SU-DHL-6 (cell line): ENCODE data around the gene CDK19.

Experiments used
- H2AFZ ChIP-seq: fragments of 200-600 bp; sonication (generic); 2 replicates; pipeline ENCODE4 v1.6.1; 2014; ENCODE audit warnings: low read depth, mild to moderate bottlenecking, moderate library complexity, mixed read lengths, antibody characterized with exemption, low read length; ENCODE audit not compliant: severe bottlenecking
- H3F3A ChIP-seq: fragments of 200-600 bp; shearing (Covaris generic); 2 replicates; pipeline ENCODE4 v1.6.0; 2016; ENCODE audit warnings: antibody characterized with exemption, mild to moderate bottlenecking; ENCODE audit not compliant: insufficient read depth
- H3K27ac ChIP-seq: fragments of 200-600 bp; sonication (generic); 2 replicates; pipeline ENCODE4 v1.5.1; 2016; ENCODE audit warnings: low read depth, mild to moderate bottlenecking, low read length, moderate library complexity, mixed read lengths
- H3K27me3 ChIP-seq: fragments of 200-600 bp; sonication (generic), shearing (Covaris generic); 2 replicates; pipeline ENCODE4 v1.6.0; 2014; ENCODE audit warnings: mild to moderate bottlenecking, low read length
- H3K36me3 ChIP-seq: fragments of 200-600 bp; sonication (generic); 2 replicates; pipeline ENCODE4 v1.6.1; 2014; ENCODE audit warnings: mild to moderate bottlenecking, low read length, mixed read lengths
- H3K4me2 ChIP-seq: fragments of 300-600, 200-600 bp; shearing (Covaris generic), sonication (generic); 2 replicates; pipeline ENCODE4 v1.6.0; 2014; ENCODE audit warnings: low read length, low read depth, mild to moderate bottlenecking; ENCODE audit not compliant: poor library complexity, severe bottlenecking
- H3K4me3 ChIP-seq: fragments of 200-600 bp; sonication (generic); 2 replicates; pipeline ENCODE4 v1.5.1; 2014; ENCODE audit warnings: antibody characterized with exemption, low read length, mild to moderate bottlenecking, mixed read lengths; ENCODE audit not compliant: insufficient read depth, poor library complexity, severe bottlenecking
- H3K79me2 ChIP-seq: fragments of 200-600 bp; sonication (generic); 2 replicates; pipeline ENCODE4 v1.6.1; 2014; ENCODE audit warnings: mild to moderate bottlenecking, low read length, moderate library complexity; ENCODE audit not compliant: insufficient read depth
- H3K9ac ChIP-seq: fragments of 200-600 bp; sonication (generic); 2 replicates; pipeline ENCODE4 v1.7.0; 2014; ENCODE audit warnings: mild to moderate bottlenecking, low read length
- H3K9me2 ChIP-seq: fragments of 200-600 bp; sonication (generic); replicated peaks from 2 replicates; pipeline ENCODE4 v1.6.1; 2014; ENCODE audit warnings: low read length; ENCODE audit not compliant: insufficient read depth
- H3K9me3 ChIP-seq: fragments of 200-600 bp; sonication (generic); 2 replicates; pipeline ENCODE4 v1.6.1; 2014; ENCODE audit warnings: low read length, mixed read lengths; ENCODE audit not compliant: insufficient read depth
- H4K20me1 ChIP-seq: fragments of 200-600 bp; sonication (generic); 2 replicates; pipeline ENCODE4 v1.6.1; 2014; ENCODE audit warnings: low read depth, mild to moderate bottlenecking, antibody characterized with exemption, low read length, moderate library complexity, mixed read lengths
- EZH2phosphoT487 ChIP-seq: fragments of 200-600 bp; sonication (generic), shearing (Covaris generic); conservative IDR thresholded peaks from 2 replicates; pipeline ENCODE4 v1.6.1; 2018; ENCODE audit warnings: mild to moderate bottlenecking, antibody characterized with exemption, low read length, moderate library complexity, mixed read lengths
- TF ChIP-seq, protein P1 (sequence below): fragments of 200-600 bp; sonication (generic); IDR thresholded peaks from one replicate; pipeline ENCODE4 v1.5.1; 2017; ENCODE audit warnings: antibody characterized with exemption, mild to moderate bottlenecking, low read length, moderate library complexity; ENCODE audit not compliant: insufficient read depth, poor library complexity, severe bottlenecking

Gene CDK19

GRCh38 chr6:110699780-110700179, 115.5 kb downstream of the CDK19 start:
- H3K4me2 ChIP-seq, result no peak overlapping the region
- H3K36me3 ChIP-seq, result no peaks in the 10 kb centered on the region
- H4K20me1 ChIP-seq, result no peaks in the 10 kb centered on the region
- no peak overlapping the region for H3K27ac ChIP-seq
- H3K9me2 ChIP-seq, result no peaks in the 10 kb centered on the region
- TF ChIP-seq, protein P1, sequence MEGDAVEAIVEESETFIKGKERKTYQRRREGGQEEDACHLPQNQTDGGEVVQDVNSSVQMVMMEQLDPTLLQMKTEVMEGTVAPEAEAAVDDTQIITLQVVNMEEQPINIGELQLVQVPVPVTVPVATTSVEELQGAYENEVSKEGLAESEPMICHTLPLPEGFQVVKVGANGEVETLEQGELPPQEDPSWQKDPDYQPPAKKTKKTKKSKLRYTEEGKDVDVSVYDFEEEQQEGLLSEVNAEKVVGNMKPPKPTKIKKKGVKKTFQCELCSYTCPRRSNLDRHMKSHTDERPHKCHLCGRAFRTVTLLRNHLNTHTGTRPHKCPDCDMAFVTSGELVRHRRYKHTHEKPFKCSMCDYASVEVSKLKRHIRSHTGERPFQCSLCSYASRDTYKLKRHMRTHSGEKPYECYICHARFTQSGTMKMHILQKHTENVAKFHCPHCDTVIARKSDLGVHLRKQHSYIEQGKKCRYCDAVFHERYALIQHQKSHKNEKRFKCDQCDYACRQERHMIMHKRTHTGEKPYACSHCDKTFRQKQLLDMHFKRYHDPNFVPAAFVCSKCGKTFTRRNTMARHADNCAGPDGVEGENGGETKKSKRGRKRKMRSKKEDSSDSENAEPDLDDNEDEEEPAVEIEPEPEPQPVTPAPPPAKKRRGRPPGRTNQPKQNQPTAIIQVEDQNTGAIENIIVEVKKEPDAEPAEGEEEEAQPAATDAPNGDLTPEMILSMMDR, result no peak
- no peak for TF ChIP-seq EZH2phosphoT487
- no peaks in the 10 kb centered on the region for H3K79me2 ChIP-seq
- no peak overlapping the region for H3K9ac ChIP-seq
- H2AFZ ChIP-seq, result no peak overlapping the region
- H3K4me3 ChIP-seq, result no peak overlapping the region
- H3K9me3 ChIP-seq, result no peaks in the 10 kb centered on the region
- no peaks in the 10 kb centered on the region for H3F3A ChIP-seq
- H3K27me3 ChIP-seq, result no peaks in the 10 kb centered on the region

DNA sequence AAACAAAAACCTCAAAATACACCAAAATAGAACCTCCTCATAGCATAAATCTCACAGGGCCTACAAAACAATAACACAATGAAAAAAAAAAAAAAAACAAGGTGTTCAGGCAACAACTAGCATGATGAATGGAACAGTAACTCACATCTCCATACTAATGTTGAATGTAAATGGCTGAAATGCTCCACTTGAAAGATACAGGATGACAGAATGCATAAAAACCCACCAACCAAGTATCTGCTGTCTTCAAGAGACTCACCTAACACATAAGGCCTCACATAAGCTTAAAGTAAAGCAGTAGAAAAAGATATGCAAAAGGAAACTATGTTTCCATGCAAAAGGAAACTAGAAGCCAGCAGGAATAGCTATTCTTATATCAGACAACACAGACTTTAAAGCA, 121.3 kb downstream of the CDK19 start:
- no peaks in the 10 kb centered on the region for H3K27me3 ChIP-seq
- no peaks in the 10 kb centered on the region for H3K79me2 ChIP-seq
- H3F3A ChIP-seq, result no peaks in the 10 kb centered on the region
- no peaks in the 10 kb centered on the region for H4K20me1 ChIP-seq
- no peaks in the 10 kb centered on the region for H3K9me2 ChIP-seq
- no peak overlapping the region for H3K9ac ChIP-seq
- TF ChIP-seq EZH2phosphoT487, result no peak
- TF ChIP-seq, protein P1, result no peak
- H3K36me3 ChIP-seq, result no peaks in the 10 kb centered on the region
- H3K9me3 ChIP-seq, result no peaks in the 10 kb centered on the region
- no peak overlapping the region for H3K4me2 ChIP-seq
- H2AFZ ChIP-seq, result no peak overlapping the region
- H3K4me3 ChIP-seq, result no peak overlapping the region
- H3K27ac ChIP-seq, result no peak overlapping the region

DNA sequence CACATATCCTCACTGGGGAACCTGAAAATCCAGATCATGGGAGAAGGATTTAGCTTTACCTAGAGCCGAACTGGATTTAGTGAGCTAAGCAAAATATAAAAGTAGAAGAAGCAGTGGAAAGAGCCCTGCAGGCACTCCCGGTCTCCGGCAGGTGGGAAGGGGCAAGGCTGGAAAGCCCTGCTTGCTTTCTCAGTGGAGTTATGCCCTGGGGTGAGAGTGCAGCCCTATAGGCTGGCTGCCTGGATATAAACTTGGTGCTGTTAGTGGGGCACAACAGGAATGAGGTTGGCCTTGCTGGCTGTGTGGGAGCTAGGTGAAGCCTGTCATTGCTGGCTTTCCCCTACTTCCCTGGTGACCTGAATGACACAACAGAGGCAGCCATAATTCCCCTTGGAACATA, 122.0 kb downstream of the CDK19 start:
- no peaks in the 10 kb centered on the region for H3K79me2 ChIP-seq
- H3F3A ChIP-seq, result no peaks in the 10 kb centered on the region
- H3K9me2 ChIP-seq, result no peaks in the 10 kb centered on the region
- H4K20me1 ChIP-seq, result no peaks in the 10 kb centered on the region
- no peak overlapping the region for H3K4me2 ChIP-seq
- no peak overlapping the region for H3K27ac ChIP-seq
- H3K27me3 ChIP-seq, result no peaks in the 10 kb centered on the region
- no peaks in the 10 kb centered on the region for H3K36me3 ChIP-seq
- no peaks in the 10 kb centered on the region for H3K9me3 ChIP-seq
- no peak overlapping the region for H2AFZ ChIP-seq
- TF ChIP-seq, protein P1, result no peak
- TF ChIP-seq EZH2phosphoT487, result no peak
- no peak overlapping the region for H3K9ac ChIP-seq
- H3K4me3 ChIP-seq, result no peak overlapping the region

- H3F3A ChIP-seq, result no peaks in the 10 kb centered on the region
- no peaks in the 10 kb centered on the region for H3K9me2 ChIP-seq
- H3K27ac ChIP-seq, result no peak overlapping the region
- H3K4me3 ChIP-seq, result no peak overlapping the region
- no peaks in the 10 kb centered on the region for H3K9me3 ChIP-seq
- no peaks in the 10 kb centered on the region for H3K27me3 ChIP-seq
- no peaks in the 10 kb centered on the region for H4K20me1 ChIP-seq
- H3K79me2 ChIP-seq, result no peaks in the 10 kb centered on the region
- H3K9ac ChIP-seq, result no peak overlapping the region
- H2AFZ ChIP-seq, result no peak overlapping the region
- H3K36me3 ChIP-seq, result no peaks in the 10 kb centered on the region
- H3K4me2 ChIP-seq, result no peak overlapping the region
- no peak for TF ChIP-seq EZH2phosphoT487
- TF ChIP-seq, protein P1, result no peak
Measured at GRCh38 chr6:110690916-110691315, 124.4 kb downstream of the CDK19 start.
